ENCODE measurements around the gene RHBDF2.

- TF ChIP-seq CTCF (conservative IDR thresholded peaks at IDR 0.05; ENCODE audit: low read length) = no peak
- TF ChIP-seq EZH2phosphoT487 (IDR thresholded peaks at IDR 0.05; ENCODE audit: borderline replicate concordance, low read depth, low read length) = no peak
Observed at GRCh38 chr17:76530095-76530723, 29.0 kb upstream of the RHBDF2 start.
